H1 (cell line): ENCODE measurements around the gene NPC2. TPM values are rescaled to one million over a fixed set of nuclear protein-coding genes. Genes with fewer than 3 reads are reported as not detected.

Source experiments
- CREB1 ChIP-seq: IDR thresholded peaks from 2 replicates; pipeline ENCODE4 v1.6.1; 2012; ENCODE audit warnings: inconsistent platforms
- GABPA ChIP-seq: IDR thresholded peaks from 2 replicates; pipeline ENCODE4 v1.6.1; 2011; ENCODE audit warnings: mild to moderate bottlenecking, low read length, moderate library complexity, borderline replicate concordance; ENCODE audit not compliant: insufficient read depth
- polyA plus RNA-seq, 7 experiments: library from polyadenylated mRNA; depleted of rRNA in 3 of 7; stranded (reverse) in 5 of 7; unstranded in 2 of 7; fragments of >200 nt in 5 of 7; fragments of 200-250 nt in 2 of 7; gene quantifications; 1 replicate in 5 of 7; 2 replicates in 1 of 7; 4 replicates in 1 of 7; pipeline versions ENCODE4 v1.2.1 to v1.2.3, GENCODE V29; 2011 to 2013; ENCODE audit warnings: missing spikeins in 2 of 7, mixed read lengths in 2 of 7
- total RNA-seq: library from RNA; stranded (reverse); fragmentation: NEBNext Ultra II Directional; extraction: Animal tissue kit (Norgen Biotek cat#: 25700); gene quantifications from 2 replicates; pipeline ENCODE4 v1.2.1, GENCODE V29; 2021

Gene NPC2
- total and polyA plus RNA-seq, 2 of the 8 experiments (the other 6 are each of a cell fraction or from before 2014, with no cell fraction given): 178 to 258 TPM

DNA sequence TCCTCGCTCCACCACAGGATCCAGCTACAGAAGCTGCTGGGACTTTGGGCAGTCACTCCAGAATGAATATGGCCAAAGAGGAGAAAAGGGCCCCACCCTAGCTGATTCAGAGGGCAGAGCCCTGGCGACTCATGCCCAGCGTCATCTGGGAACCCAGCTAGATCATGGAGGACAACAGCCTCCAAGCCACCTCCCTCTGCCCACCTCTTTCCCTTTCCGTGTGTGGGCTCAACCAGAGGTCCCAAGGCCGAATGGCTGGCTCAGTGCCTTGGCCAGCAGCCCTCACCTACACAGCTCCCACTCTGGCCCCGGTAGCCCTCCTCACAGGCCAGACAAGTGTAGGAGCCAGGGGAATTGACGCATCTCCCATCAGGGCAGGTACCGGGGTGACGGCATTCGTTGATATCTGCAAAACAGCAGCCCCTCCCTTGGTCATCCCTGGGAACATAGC lies 17.9 kb upstream of the NPC2 start (continued):
- TF ChIP-seq CREB1 (no peak), GABPA (no peak)
